ENCODE data around the gene VWA2.

The VWA2 gene

GRCh38 chr10:114228156-114228555, 10.9 kb upstream of the VWA2 start:
- DNase-seq (ENCODE audit: insufficient read length, low spot score) (no peak), FAIRE-seq (no peak)
- TF ChIP-seq CTCF (IDR thresholded peaks at IDR 0.05; ENCODE audit: insufficient read depth, missing control alignments), result no peak

- FAIRE-seq (no peak), DNase-seq (ENCODE audit: insufficient read length, low spot score) (no peak)
- TF ChIP-seq CTCF (IDR thresholded peaks at IDR 0.05; ENCODE audit: insufficient read depth, missing control alignments), result no peak
These were observed 6.4 kb upstream of the VWA2 start for GRCh38 chr10:114232561-114233176.

GRCh38 chr10:114233482-114233881, 5.6 kb upstream of the VWA2 start:
- no peak for FAIRE-seq
- DNase-seq (ENCODE audit: insufficient read length, low spot score), result no peak
- no peak for TF ChIP-seq CTCF (IDR thresholded peaks at IDR 0.05; ENCODE audit: insufficient read depth, missing control alignments)

GRCh38 chr10:114234132-114234531, 4.9 kb upstream of the VWA2 start:
- TF ChIP-seq CTCF (IDR thresholded peaks at IDR 0.05; ENCODE audit: insufficient read depth, missing control alignments), result no peak
- DNase-seq (ENCODE audit: insufficient read length, low spot score), result no peak
- FAIRE-seq, result no peak

- FAIRE-seq (no peak), DNase-seq (ENCODE audit: insufficient read length, low spot score) (no peak)
- TF ChIP-seq CTCF (IDR thresholded peaks at IDR 0.05; ENCODE audit: insufficient read depth, missing control alignments), result no peak
These were observed 916 bp downstream of the VWA2 start for GRCh38 chr10:114239994-114240345.

GRCh38 chr10:114242235-114242634, 3.2 kb downstream of the VWA2 start:
- DNase-seq (ENCODE audit: insufficient read length, low spot score) (no peak), FAIRE-seq (no peak)
- no peak for TF ChIP-seq CTCF (IDR thresholded peaks at IDR 0.05; ENCODE audit: insufficient read depth, missing control alignments)

GRCh38 chr10:114243661-114244060, 4.6 kb downstream of the VWA2 start:
- TF ChIP-seq CTCF (IDR thresholded peaks at IDR 0.05; ENCODE audit: insufficient read depth, missing control alignments), result no peak

More at GRCh38 chr10:114243661-114244060, 4.6 kb downstream of the VWA2 start:
- no peak for FAIRE-seq
- no peak for DNase-seq (ENCODE audit: insufficient read length, low spot score)
